Upper lobe of right lung (tissue), 1 donor: Measurements from ENCODE around the gene IL36G. TPM values are rescaled to one million over a fixed set of nuclear protein-coding genes. Genes with fewer than 3 reads are reported as not detected.

ENCODE experiments used
- ATAC-seq: fragments of 200-7000 bp; cut with Tn5 transposase; one replicate; pipeline ENCODE4 v1.9.1; 2020; ENCODE audit warnings: mild to moderate bottlenecking, moderate library complexity
- DNase-seq: peaks from one replicate; pipeline ENCODE4 v3.0.0-alpha.2; 2020
- H3K27ac ChIP-seq: fragments of 200-600 bp; one replicate; pipeline ENCODE4 v1.8.0; 2022
- H3K27me3 ChIP-seq: fragments of 200-600 bp; one replicate; pipeline ENCODE4 v1.8.0; 2022; ENCODE audit warnings: mild to moderate bottlenecking
- H3K36me3 ChIP-seq: fragments of 200-600 bp; one replicate; pipeline ENCODE4 v1.8.0; 2022
- H3K4me1 ChIP-seq: fragments of 200-600 bp; one replicate; pipeline ENCODE4 v1.8.0; 2022
- H3K4me3 ChIP-seq: fragments of 200-600 bp; one replicate; pipeline ENCODE4 v1.8.0; 2022; ENCODE audit warnings: mild to moderate bottlenecking
- H3K9me3 ChIP-seq: fragments of 200-600 bp; one replicate; pipeline ENCODE4 v1.8.0; 2022
- CTCF ChIP-seq: fragments of 200-600 bp; IDR thresholded peaks from one replicate; pipeline ENCODE4 v1.8.0; 2022; ENCODE audit warnings: antibody characterized with exemption
- intact Hi-C: fragments of 100-400 bp; cut with DNase I; formaldehyde crosslinking; loops from one replicate; pipeline ENCODE4 v1.11.0; 2022
- total RNA-seq: library from RNA; stranded (reverse); fragmentation: NEBNext Ultra II Directional; extraction: Animal tissue kit (Norgen Biotek cat#: 25700); gene quantifications from one replicate; pipeline ENCODE4 v1.2.1, GENCODE V29; 2021
- donor health status: DM: no; HTN: yes; CAD: no; lungs with severe emphysema.

The IL36G gene
- total RNA-seq, 1 donor from 2014 or later = not detected

GRCh38 chr2:112940859-112941625 is 36.8 kb upstream of the IL36G start:
- Histone ChIP-seq H3K9me3 (no peaks in the 10 kb centered on the region), H3K27ac (no peak overlapping the region), H3K4me1 (no peaks in the 10 kb centered on the region), H3K36me3 (no peaks in the 10 kb centered on the region), H3K27me3 (no peaks in the 10 kb centered on the region), H3K4me3 (no peak overlapping the region)
- DNase-seq (no peak), ATAC-seq (no peak)
- intact Hi-C loops = no loop called here
- TF ChIP-seq CTCF = no peak

- DNase-seq (peak; percentile 85), ATAC-seq (peak; percentile 95)
- intact Hi-C loops = no loop called here
- Histone ChIP-seq H3K27ac (no peak overlapping the region), H3K36me3 (no peaks in the 10 kb centered on the region), H3K9me3 (no peaks in the 10 kb centered on the region), H3K27me3 (no peaks in the 10 kb centered on the region), H3K4me1 (no peaks in the 10 kb centered on the region), H3K4me3 (no peak overlapping the region)
- TF ChIP-seq CTCF = peak; percentile 83
Measured at GRCh38 chr2:112941753-112942653, 35.8 kb upstream of the IL36G start.

- H3K36me3 ChIP-seq = no peaks in the 10 kb centered on the region
- H3K4me1 ChIP-seq = no peaks in the 10 kb centered on the region
- DNase-seq = no peak
- H3K27me3 ChIP-seq = no peaks in the 10 kb centered on the region
- no peak for ATAC-seq
- no peak for TF ChIP-seq CTCF
- no peak overlapping the region for H3K27ac ChIP-seq
- no peaks in the 10 kb centered on the region for H3K9me3 ChIP-seq
- no peak overlapping the region for H3K4me3 ChIP-seq
- intact Hi-C loops = no loop called here
Measured at GRCh38 chr2:112942654-112943002, 35.2 kb upstream of the IL36G start.

- Histone ChIP-seq H3K9me3 (no peaks in the 10 kb centered on the region), H3K36me3 (no peaks in the 10 kb centered on the region), H3K4me1 (no peaks in the 10 kb centered on the region), H3K4me3 (no peak overlapping the region), H3K27ac (no peak overlapping the region), H3K27me3 (no peaks in the 10 kb centered on the region)
- DNase-seq = no peak
- no peak for ATAC-seq
- intact Hi-C loops = no loop called here
- TF ChIP-seq CTCF = no peak
Measured at GRCh38 chr2:112944971-112945370, 32.8 kb upstream of the IL36G start.

- ATAC-seq (no peak), DNase-seq (no peak)
- no peak overlapping the region for H3K27ac ChIP-seq
- H3K36me3 ChIP-seq = no peaks in the 10 kb centered on the region
- intact Hi-C loops = no loop called here
- H3K4me1 ChIP-seq = no peaks in the 10 kb centered on the region
- H3K27me3 ChIP-seq = peaks cover 4% of the 10 kb centered on the region
- no peak for TF ChIP-seq CTCF
- no peak overlapping the region for H3K4me3 ChIP-seq
- H3K9me3 ChIP-seq = no peaks in the 10 kb centered on the region
Measured at GRCh38 chr2:112946086-112946485, 31.7 kb upstream of the IL36G start.
